Activated CD4-positive, alpha-beta T cell treated with anti-CD3 and anti-CD28 coated beads, Interleukin-2, amount 10 ng/mL, durations not matched to agents 24 days and 14 days (primary cell): ENCODE results near the gene PLCH1. TPM values are rescaled to one million over a fixed set of nuclear protein-coding genes. Genes with fewer than 3 reads are reported as not detected.

Experiments
- DNase-seq: peaks from one replicate; pipeline ENCODE4 v3.0.0; 2022
- H3K27ac Mint-ChIP-seq: one replicate; pipeline ENCODE4 v1.8.0; 2022; ENCODE audit warnings: mild to moderate bottlenecking, mixed read lengths
- H3K27me3 Mint-ChIP-seq: one replicate; pipeline ENCODE4 v1.8.0; 2022; ENCODE audit warnings: mixed read lengths
- H3K36me3 Mint-ChIP-seq: one replicate; pipeline ENCODE4 v1.8.0; 2022; ENCODE audit warnings: low read depth, mild to moderate bottlenecking, mixed read lengths
- H3K4me1 Mint-ChIP-seq: one replicate; pipeline ENCODE4 v1.8.0; 2021; ENCODE audit warnings: mixed read lengths
- H3K4me3 Mint-ChIP-seq: one replicate; pipeline ENCODE4 v1.8.0; 2022; ENCODE audit warnings: mild to moderate bottlenecking, moderate library complexity, mixed read lengths
- H3K9me3 Mint-ChIP-seq: one replicate; pipeline ENCODE4 v1.8.0; 2021; ENCODE audit warnings: mixed read lengths
- intact Hi-C: fragments of 100-400 bp; cut with micrococcal nuclease; formaldehyde crosslinking; loops from one replicate; pipeline ENCODE4 v1.15.1; 2023
- total RNA-seq: library from RNA; stranded (reverse); gene quantifications from 2 replicates; pipeline ENCODE4 v1.2.3, GENCODE V29; 2022

The PLCH1 gene
- total RNA-seq, 1 donor from 2014 or later = not detected

DNA sequence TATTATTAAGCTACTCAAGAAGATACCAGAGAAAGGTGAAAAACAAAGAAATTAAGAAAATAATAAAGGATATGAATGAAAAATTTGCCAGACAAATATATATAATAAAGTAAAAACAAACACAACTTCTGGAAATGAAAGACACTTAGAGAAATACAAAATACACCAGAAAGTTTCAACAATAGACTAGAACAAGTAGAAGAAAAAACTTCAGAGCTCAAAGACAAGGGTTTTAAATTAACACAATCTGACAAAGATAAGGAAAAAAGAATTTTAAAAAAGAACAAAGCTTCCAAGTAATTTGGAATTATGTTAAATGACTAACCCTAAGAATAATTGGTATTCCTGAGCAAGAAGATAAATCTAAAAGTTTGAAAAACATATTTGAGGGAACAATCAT, 135.3 kb downstream of the PLCH1 start:
- intact Hi-C loops = no loop called here
- no peak overlapping the region for H3K27ac Mint-ChIP-seq
- no peaks in the 10 kb centered on the region for H3K4me1 Mint-ChIP-seq
- no peaks in the 10 kb centered on the region for H3K36me3 Mint-ChIP-seq
- DNase-seq = no peak
- H3K27me3 Mint-ChIP-seq = peaks cover 5% of the 10 kb centered on the region
- H3K9me3 Mint-ChIP-seq = peaks cover 20% of the 10 kb centered on the region
- H3K4me3 Mint-ChIP-seq = no peak overlapping the region

DNA sequence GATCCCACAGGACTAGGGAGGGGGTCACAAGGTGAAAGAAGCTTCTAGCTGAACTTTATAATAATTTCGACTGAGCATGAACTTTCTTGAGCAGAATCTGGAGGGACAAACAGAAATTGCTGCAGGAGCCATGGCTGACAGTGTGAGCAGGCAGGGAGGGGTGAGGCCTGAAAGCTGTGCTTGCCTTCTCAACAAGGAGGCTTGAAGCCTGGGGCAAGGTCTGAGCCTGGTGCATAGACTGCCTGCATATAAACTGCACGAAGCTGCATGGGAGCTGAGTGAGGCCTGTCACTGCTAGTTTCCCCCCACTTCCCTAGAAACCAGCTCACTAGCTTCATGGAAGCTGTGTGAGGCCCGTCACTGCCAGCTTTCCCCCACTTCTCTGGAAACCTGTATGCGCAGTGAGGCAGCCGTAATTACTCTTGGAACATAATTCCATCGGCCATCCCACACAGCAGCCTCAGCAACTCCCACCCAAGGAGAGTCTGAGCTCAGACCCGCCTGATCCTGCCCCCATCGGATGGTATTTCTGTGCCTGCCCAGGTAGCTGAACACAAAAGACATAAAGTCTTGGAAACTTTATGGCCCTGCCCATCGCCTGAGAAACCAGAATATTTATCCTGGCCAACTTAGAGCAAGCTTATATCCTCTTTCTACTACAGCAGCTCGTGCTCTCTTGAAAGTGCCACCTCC, 136.5 kb downstream of the PLCH1 start:
- H3K36me3 Mint-ChIP-seq = no peaks in the 10 kb centered on the region
- intact Hi-C loops = no loop called here

DNA sequence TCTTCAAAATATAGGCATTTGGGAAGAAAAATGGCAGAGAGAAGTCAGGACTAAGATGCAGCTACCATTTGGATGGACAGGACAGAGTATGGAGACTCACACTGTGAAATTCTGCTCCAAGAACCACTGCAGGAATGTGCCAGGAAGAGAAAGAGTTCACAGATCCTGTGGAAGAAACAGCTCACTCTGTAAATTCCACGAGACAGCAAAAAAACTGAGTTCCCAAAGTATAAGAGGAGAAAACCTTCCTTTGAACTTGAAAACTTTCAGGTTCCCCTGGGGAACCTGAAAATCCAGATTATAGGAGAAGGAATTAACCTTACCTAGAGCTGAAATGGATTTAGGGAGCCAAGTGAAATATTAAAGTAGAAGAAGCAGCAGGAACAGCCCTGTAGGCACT, 137.1 kb downstream of the PLCH1 start:
- intact Hi-C loops = no loop called here
- peaks cover 5% of the 10 kb centered on the region for H3K27me3 Mint-ChIP-seq
- H3K27ac Mint-ChIP-seq = no peak overlapping the region
- H3K9me3 Mint-ChIP-seq = peaks cover 14% of the 10 kb centered on the region
- H3K36me3 Mint-ChIP-seq = no peaks in the 10 kb centered on the region
- H3K4me1 Mint-ChIP-seq = no peaks in the 10 kb centered on the region
- no peak for DNase-seq
- no peak overlapping the region for H3K4me3 Mint-ChIP-seq

More for the DNA sequence above, 136.5 kb downstream of the PLCH1 start:
- no peak for DNase-seq
- peaks cover 5% of the 10 kb centered on the region for H3K27me3 Mint-ChIP-seq
- H3K4me1 Mint-ChIP-seq = no peaks in the 10 kb centered on the region
- H3K27ac Mint-ChIP-seq = no peak overlapping the region
- H3K4me3 Mint-ChIP-seq = no peak overlapping the region
- H3K9me3 Mint-ChIP-seq = peaks cover 20% of the 10 kb centered on the region

DNA sequence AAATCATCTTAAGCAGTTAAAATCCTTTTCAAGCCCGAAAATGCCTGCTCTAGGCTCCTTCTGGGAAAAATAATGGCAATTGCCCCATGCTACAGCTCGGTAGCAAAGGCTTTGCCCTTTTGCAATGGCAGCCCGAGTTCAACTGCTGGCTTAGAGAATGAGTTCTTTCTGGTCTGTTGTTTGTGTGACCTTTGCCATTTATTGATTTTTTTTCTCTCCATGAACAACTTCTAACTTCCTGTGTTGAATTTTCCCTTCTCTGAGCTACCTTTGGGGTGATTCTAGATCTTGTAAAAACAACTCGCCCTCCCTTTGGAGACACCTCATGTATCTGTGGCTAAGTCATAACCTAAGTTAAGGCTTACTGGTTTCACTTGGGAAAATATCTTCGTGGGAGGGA, 139.3 kb downstream of the PLCH1 start:
- H3K36me3 Mint-ChIP-seq = no peaks in the 10 kb centered on the region
- peaks cover 10% of the 10 kb centered on the region for H3K9me3 Mint-ChIP-seq
- H3K27me3 Mint-ChIP-seq = peaks cover 5% of the 10 kb centered on the region
- H3K27ac Mint-ChIP-seq = no peak overlapping the region
- no peak for DNase-seq
- no peak overlapping the region for H3K4me3 Mint-ChIP-seq
- intact Hi-C loops = no loop called here
- peaks cover 2% of the 10 kb centered on the region for H3K4me1 Mint-ChIP-seq

DNA sequence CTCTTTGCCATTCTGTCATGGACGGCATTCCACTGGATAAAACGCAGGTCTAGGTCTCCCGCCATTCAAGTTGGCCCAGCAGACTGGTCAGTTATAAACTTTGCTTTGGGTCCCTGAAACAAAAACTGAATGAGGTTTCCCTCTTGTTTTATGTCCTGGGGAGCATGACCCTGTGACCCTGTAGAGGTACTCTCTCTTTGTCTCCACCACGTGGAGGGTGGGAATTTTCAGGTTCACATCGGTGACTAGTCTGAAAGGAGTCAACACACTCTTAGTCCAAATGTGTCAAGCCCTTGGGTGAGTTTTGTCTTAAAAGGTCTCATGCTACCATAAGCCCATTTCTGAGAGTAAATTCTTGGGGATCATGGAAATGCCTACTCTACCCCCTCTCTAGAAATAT, 139.9 kb downstream of the PLCH1 start:
- H3K4me3 Mint-ChIP-seq = no peak overlapping the region
- peaks cover 2% of the 10 kb centered on the region for H3K4me1 Mint-ChIP-seq
- intact Hi-C loops = no loop called here
- H3K36me3 Mint-ChIP-seq = no peaks in the 10 kb centered on the region
- H3K9me3 Mint-ChIP-seq = peaks cover 10% of the 10 kb centered on the region
- H3K27me3 Mint-ChIP-seq = peaks cover 5% of the 10 kb centered on the region
- no peak for DNase-seq
- no peak overlapping the region for H3K27ac Mint-ChIP-seq

DNA sequence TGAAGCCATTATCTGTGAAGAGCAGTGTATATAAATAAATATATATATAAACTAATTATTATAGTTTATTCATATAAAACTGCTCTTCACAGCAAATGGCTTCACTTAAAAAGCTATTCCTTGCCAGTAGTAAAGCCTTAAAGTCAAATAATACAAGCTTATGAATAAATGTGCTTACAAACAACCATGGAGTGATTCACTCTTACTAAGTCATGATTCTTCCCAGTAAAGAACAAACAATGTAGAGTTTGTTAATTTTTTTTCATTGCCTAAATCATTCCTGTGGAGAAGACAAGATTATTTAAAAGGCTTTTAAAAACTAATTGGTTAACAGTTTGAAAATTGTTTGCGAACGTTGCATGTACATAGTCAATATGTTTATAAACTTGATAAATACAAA, 140.7 kb downstream of the PLCH1 start:
- H3K4me1 Mint-ChIP-seq = peaks cover 2% of the 10 kb centered on the region
- no peak overlapping the region for H3K4me3 Mint-ChIP-seq

DNA sequence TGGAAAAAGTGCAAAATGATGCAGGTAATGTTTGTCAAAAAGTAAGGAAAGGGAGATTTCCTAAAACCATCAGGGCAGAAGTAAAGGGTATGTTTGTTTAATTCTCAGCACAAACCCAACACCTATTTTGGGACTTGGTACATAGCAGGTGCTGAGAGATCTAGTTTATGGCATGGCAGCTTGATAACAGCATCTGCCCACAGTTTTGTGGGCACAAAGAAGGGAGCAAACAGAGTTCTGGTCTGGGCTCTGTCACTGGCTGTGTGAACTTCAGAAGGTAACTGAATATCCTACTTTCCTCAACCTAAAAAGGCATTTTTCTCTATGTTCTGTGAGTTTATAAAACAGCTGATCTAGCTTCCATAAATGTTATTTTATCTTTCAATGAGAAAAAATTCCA, 141.6 kb downstream of the PLCH1 start:
- peaks cover 3% of the 10 kb centered on the region for H3K27me3 Mint-ChIP-seq
- no peak overlapping the region for H3K27ac Mint-ChIP-seq
- H3K4me1 Mint-ChIP-seq = peaks cover 2% of the 10 kb centered on the region
- no peak for DNase-seq
- intact Hi-C loops = no loop called here
- H3K9me3 Mint-ChIP-seq = no peaks in the 10 kb centered on the region
- no peak overlapping the region for H3K4me3 Mint-ChIP-seq
- no peaks in the 10 kb centered on the region for H3K36me3 Mint-ChIP-seq

More for the DNA sequence above, 140.7 kb downstream of the PLCH1 start:
- Mint-ChIP-seq H3K9me3 (peaks cover 6% of the 10 kb centered on the region), H3K36me3 (no peaks in the 10 kb centered on the region), H3K27ac (no peak overlapping the region), H3K27me3 (peaks cover 3% of the 10 kb centered on the region)
- intact Hi-C loops = no loop called here
- no peak for DNase-seq

DNA sequence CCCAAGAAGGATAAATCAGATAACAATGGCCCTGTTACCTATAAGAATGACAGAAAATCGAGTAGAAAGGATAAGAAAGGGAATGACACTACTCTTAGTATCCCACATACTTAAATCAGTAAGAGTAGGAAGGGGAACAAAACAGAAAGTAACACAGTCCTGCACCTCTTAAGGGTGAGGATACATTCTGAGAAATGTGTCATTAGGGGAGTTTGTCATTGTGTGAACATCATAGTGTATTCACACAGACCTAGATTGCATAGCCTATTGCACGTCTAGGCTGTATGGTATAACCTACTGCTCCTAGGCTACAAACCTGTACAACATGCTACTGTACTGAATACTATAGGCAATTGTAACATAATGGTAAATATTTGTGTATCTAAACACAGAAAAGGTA, 142.6 kb downstream of the PLCH1 start:
- Mint-ChIP-seq H3K36me3 (no peaks in the 10 kb centered on the region), H3K27me3 (peaks cover 3% of the 10 kb centered on the region), H3K4me3 (no peak overlapping the region), H3K4me1 (peaks cover 2% of the 10 kb centered on the region), H3K9me3 (no peaks in the 10 kb centered on the region), H3K27ac (no peak overlapping the region)
- no peak for DNase-seq
- intact Hi-C loops = no loop called here

DNA sequence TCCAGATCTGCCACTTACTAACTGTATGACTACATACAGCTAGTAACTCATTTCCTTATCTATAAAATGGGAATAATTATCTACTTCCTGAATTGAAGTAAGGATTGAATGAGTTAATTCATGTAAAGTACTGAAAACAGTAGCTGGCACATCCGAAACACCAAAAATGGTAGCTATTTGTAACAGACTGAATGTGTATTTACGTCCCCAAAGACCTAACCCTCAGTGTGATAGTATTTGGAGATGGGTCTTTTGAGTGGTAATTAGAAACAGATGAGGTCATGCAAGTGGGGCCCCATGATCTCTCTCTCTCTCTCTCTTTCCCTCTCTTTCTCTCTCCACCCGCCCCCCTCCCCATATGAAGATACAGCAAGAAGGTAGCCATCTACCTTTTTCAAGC, 146.2 kb downstream of the PLCH1 start:
- no peak overlapping the region for H3K4me3 Mint-ChIP-seq
- no peaks in the 10 kb centered on the region for H3K36me3 Mint-ChIP-seq
- H3K4me1 Mint-ChIP-seq = peaks cover 2% of the 10 kb centered on the region
- no peaks in the 10 kb centered on the region for H3K9me3 Mint-ChIP-seq
- intact Hi-C loops = no loop called here
- no peak overlapping the region for H3K27ac Mint-ChIP-seq
- DNase-seq = no peak
- peaks cover 3% of the 10 kb centered on the region for H3K27me3 Mint-ChIP-seq

DNA sequence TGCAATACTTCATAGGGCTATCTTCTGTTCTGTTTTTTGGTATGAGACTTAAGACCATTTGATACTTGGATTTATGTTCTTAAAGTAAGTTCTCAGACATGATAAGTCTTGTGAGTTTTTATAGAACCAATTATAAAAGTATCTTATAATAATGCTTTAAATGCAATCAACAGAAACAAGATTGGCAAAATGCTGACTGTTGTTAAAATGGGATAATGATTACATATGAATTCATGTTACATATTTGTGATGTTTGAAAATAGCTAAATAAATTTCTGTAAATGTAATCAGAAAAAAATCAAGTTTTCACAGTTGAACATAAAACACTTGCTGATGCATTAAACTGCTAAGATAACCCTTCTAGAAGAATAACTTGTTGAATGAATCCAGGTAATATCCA, 148.3 kb downstream of the PLCH1 start:
- no peak overlapping the region for H3K27ac Mint-ChIP-seq
- H3K36me3 Mint-ChIP-seq = no peaks in the 10 kb centered on the region
- intact Hi-C loops = no loop called here
- no peaks in the 10 kb centered on the region for H3K9me3 Mint-ChIP-seq
- H3K4me3 Mint-ChIP-seq = no peak overlapping the region
- no peak for DNase-seq
- peaks cover 3% of the 10 kb centered on the region for H3K27me3 Mint-ChIP-seq
- H3K4me1 Mint-ChIP-seq = no peaks in the 10 kb centered on the region

DNA sequence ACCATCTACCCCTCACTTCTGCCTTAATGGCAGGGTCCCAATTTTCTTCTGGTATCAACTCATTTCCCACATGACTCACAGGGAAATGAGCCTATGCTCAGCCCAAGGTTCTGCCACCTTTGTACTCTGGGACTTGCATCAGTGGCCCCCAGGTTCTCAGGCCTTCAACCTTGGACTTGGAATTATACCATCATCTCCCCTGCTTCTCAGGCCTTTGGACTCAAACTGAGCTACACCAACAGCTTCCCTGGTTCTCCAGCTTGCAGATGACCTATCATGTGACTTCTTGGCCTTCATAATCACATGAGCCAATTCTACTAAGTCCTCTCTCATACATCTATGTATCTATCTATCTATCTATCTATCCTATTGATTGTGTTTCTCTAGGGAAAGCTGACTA, 149.5 kb downstream of the PLCH1 start:
- H3K27me3 Mint-ChIP-seq = peaks cover 5% of the 10 kb centered on the region
- intact Hi-C loops = no loop called here

DNA sequence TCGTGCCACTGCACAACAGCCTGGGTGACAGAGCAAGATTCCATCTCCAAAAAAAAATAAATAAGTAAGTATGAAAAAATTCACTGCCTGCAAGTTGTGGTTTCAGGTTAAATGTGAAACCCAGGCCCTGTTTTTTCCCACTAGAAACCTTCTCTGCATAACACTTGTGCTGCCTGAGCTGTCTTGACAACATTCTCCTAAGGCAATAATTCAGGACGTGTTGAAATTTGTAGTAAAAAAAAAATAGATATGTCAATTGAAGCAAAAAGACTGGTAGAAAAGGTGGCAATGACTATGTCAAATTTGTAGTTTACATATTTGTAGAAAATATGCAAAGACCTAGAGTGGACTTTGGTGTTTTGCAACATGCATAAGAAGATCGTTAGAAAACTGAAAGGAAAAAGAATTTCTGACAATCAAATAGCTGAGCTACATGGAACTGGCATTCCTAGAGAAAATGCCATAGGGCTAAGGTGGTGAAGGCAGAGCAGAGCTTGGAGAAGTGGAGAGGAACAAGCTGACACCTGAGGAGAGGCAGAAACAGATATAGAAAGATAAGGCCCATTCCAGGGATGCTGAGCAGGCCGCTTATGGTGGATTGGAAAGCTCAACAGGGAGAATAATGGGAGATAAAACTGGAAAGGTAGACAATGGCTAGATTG, 150.2 kb downstream of the PLCH1 start:
- Mint-ChIP-seq H3K27ac (no peak overlapping the region), H3K9me3 (no peaks in the 10 kb centered on the region), H3K4me1 (no peaks in the 10 kb centered on the region), H3K27me3 (peaks cover 5% of the 10 kb centered on the region), H3K36me3 (no peaks in the 10 kb centered on the region), H3K4me3 (no peak overlapping the region)
- DNase-seq = no peak
- intact Hi-C loops = no loop called here

More for the DNA sequence above, 149.5 kb downstream of the PLCH1 start:
- H3K36me3 Mint-ChIP-seq = no peaks in the 10 kb centered on the region
- DNase-seq = no peak
- no peak overlapping the region for H3K27ac Mint-ChIP-seq
- no peaks in the 10 kb centered on the region for H3K9me3 Mint-ChIP-seq
- no peak overlapping the region for H3K4me3 Mint-ChIP-seq
- no peaks in the 10 kb centered on the region for H3K4me1 Mint-ChIP-seq

DNA sequence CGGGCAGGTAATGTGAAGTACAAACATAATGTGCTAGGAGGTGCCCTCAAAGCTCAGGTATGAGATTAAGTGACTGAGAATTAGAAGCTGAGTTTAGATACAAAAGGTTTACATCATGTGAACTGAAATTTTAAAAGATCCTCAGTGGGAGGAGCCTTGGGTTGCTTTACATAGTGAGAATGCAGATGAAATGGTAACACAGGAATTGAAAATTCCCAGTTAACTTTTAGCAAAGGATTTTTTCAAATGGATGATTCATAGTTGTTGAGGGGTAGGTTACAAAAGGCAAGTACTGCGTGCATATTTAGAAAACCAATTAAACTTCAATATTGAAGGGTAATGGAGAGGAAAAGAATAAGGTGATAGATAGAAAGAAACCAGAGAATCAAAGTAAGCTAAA, 157.3 kb downstream of the PLCH1 start:
- no peak overlapping the region for H3K4me3 Mint-ChIP-seq
- no peaks in the 10 kb centered on the region for H3K36me3 Mint-ChIP-seq
- no peaks in the 10 kb centered on the region for H3K9me3 Mint-ChIP-seq
- H3K27ac Mint-ChIP-seq = no peak overlapping the region
- intact Hi-C loops = no loop called here
- H3K27me3 Mint-ChIP-seq = peaks cover 26% of the 10 kb centered on the region
- DNase-seq = no peak
- H3K4me1 Mint-ChIP-seq = peaks cover 2% of the 10 kb centered on the region

DNA sequence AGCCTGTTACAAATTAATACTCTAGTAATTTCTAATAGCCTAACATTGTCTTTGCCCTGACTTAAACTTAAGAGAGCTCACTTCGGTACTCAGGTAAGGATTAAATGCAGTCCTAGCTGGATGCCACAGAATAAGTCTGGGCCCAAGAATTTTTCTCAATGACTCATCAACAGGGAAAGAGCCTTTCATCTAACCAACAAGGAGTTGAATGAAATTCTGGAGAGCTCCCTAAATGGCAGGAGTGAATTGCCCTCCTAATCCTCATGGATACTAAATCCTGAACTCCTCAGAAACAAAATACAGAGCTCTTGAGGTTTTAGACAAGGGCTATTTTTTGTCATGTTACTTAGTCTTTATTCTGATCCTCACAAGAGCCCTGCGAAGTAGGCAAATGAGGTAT, 159.5 kb downstream of the PLCH1 start:
- Mint-ChIP-seq H3K4me3 (no peak overlapping the region), H3K9me3 (no peaks in the 10 kb centered on the region), H3K4me1 (peaks cover 6% of the 10 kb centered on the region), H3K27me3 (peaks cover 34% of the 10 kb centered on the region), H3K36me3 (no peaks in the 10 kb centered on the region), H3K27ac (no peak overlapping the region)
- DNase-seq = no peak
- intact Hi-C loops = no loop called here

DNA sequence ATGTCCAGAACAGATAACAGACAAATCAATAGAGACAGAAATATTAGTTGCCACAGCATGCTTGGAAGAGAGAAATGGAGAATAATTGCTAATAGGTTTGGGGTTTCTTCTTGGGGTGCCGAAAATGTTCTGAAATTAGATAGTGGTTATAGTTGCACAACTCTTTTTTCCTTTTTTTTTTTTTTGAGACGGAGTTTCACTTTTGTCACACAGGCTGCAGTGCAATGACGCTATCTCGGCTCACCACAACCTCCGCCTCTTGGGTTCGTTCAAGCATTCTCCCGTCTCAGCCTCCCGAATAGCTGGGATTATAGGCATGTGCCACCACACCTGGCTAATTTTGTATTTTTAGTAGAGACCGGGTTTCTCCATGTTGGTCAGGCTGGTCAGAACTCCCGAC, 163.3 kb downstream of the PLCH1 start:
- H3K27ac Mint-ChIP-seq = no peak overlapping the region
- H3K9me3 Mint-ChIP-seq = no peaks in the 10 kb centered on the region
- DNase-seq = peak; percentile 66
- H3K4me3 Mint-ChIP-seq = peak overlapping the region; percentile 45
- intact Hi-C loops = no loop called here
- peaks cover 6% of the 10 kb centered on the region for H3K4me1 Mint-ChIP-seq
- no peaks in the 10 kb centered on the region for H3K36me3 Mint-ChIP-seq
- peaks cover 38% of the 10 kb centered on the region for H3K27me3 Mint-ChIP-seq
